Measurements from ENCODE around the gene FES.

GRCh38 chr15:90878660-90879059, 5.6 kb upstream of the FES start:
- no peak for TF ChIP-seq CTCF (conservative IDR thresholded peaks at IDR 0.05; ENCODE audit: low read length)
- no peak for TF ChIP-seq EZH2phosphoT487 (IDR thresholded peaks at IDR 0.05; ENCODE audit: borderline replicate concordance, low read depth, low read length)

Measured in OCI-LY7 (cell line).